Mammary epithelial cell (primary cell): ENCODE measurements around the gene CHTF8.

Source experiments
- CTCF ChIP-seq, 2 donors: IDR thresholded peaks in 1 of 2; conservative IDR thresholded peaks in 1 of 2; 2 replicates each; pipeline ENCODE4 v1.5.1; 2011 to 2012; ENCODE audit warnings: inconsistent platforms in 2 of 2, low read length in 2 of 2, mild to moderate bottlenecking in 2 of 2, control low read depth in 1 of 2, low read depth in 1 of 2; ENCODE audit not compliant: insufficient read depth in 1 of 2; ENCODE audit errors: extremely low read depth in 1 of 2
- EZH2 ChIP-seq: IDR thresholded peaks from 2 replicates; pipeline ENCODE4 v1.6.1; 2012; ENCODE audit warnings: low read length, inconsistent platforms, borderline replicate concordance

DNA sequence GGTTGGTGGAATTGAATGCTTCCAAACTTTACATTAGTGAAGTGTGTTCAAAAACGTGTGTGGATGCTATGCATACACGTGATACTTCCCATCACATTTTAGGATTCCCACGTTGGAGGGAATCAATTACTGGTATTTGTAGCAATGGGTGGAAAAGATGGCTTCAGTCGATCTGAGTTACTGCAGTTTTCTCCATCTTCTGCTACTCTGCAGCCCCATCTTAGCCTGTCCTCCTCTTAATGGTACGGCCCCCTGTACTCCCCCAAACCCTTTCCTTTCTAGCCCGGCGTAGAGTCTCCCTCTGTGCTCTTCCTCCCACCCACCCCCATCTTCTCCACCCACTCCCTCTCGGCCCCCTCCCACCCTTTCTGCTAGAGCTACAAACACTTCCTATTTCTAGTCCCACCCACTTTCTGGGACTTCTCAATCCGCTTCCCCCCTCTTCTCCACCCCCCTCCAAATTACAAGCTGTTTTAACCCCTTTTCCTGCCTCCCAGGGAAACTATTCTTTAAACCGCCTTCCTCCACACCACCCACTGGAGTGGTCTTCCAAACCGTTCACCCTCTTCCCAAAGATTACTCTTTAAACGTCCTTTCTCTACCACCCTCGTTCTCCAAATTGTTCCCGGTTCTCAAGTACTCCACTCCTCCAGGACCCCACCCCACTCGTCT lies 1.1 kb downstream of the CHTF8 start:
- TF ChIP-seq CTCF (conservative IDR thresholded peaks at IDR 0.05 in 1 of 2, IDR thresholded peaks at IDR 0.05 in 1 of 2; ENCODE audit: extremely low read depth in 1 of 2, insufficient read depth in 1 of 2, low read depth in 1 of 2, low read length in 2 of 2) (no peak), EZH2 (no peak)
